Suprapubic skin (tissue), 4 donors: Measurements from ENCODE around the gene RBM39.

Source experiments
- CTCF ChIP-seq, 2 donors: fragments of 200-600 bp in 1 of 2; fragments of 450-650 bp in 1 of 2; sonication (generic) in 1 of 2; IDR thresholded peaks; one replicate each; pipeline ENCODE4 v1.5.1; 2016 to 2019; ENCODE audit warnings: antibody characterized with exemption in 2 of 2, mild to moderate bottlenecking in 1 of 2, moderate library complexity in 1 of 2
- POLR2A ChIP-seq, 2 donors: fragments of 450-650 bp; IDR thresholded peaks; one replicate each; pipeline ENCODE4 v1.6.1; 2017; ENCODE audit warnings: antibody characterized with exemption in 2 of 2, mild to moderate bottlenecking in 2 of 2, moderate library complexity in 2 of 2
- POLR2AphosphoS5 ChIP-seq, 3 donors: sonication (generic); formaldehyde crosslinking; IDR thresholded peaks; one replicate each; pipeline ENCODE4 v1.6.1; 2017; ENCODE audit warnings: antibody characterized with exemption in 3 of 3

- TF ChIP-seq POLR2AphosphoS5 (IDR thresholded peaks at IDR 0.05) (no peak), CTCF (IDR thresholded peaks at IDR 0.05) (no peak), POLR2A (IDR thresholded peaks at IDR 0.05) (no peak)
These were observed 25.7 kb downstream of the RBM39 start for GRCh38 chr20:35716330-35716729.
